ENCODE results near the gene MSL2. TPM values are rescaled to one million over a fixed set of nuclear protein-coding genes. Genes with fewer than 3 reads are reported as not detected.

The MSL2 gene
- total and polyA plus RNA-seq, 2 of the 8 experiments (the other 6 are each of a cell fraction or from before 2014, with no cell fraction given) = 9.1 to 41.8 TPM

GRCh38 chr3:136193278-136194054 is 2.7 kb downstream of the MSL2 start:
- Histone ChIP-seq H3K9me3 (ENCODE audit: insufficient read depth in 2 of 2, low read depth in 1 of 2, low read length in 1 of 2) (no peaks in the 10 kb centered on the region), H3K79me1 (ENCODE audit: low read depth, low read length) (peaks cover 6% of the 10 kb centered on the region; the same call in 1 of the 2 replicates), H3K23me2 (ENCODE audit: low read depth, low read length) (peaks cover 10% of the 10 kb centered on the region; the same call in 1 of the 2 replicates), H3K9ac (replicated peaks in 1 of 4; ENCODE audit: extremely low read depth in 1 of 4, low read depth in 3 of 4, low read length in 3 of 4) (peak overlapping the region in 1 of 4 experiments; percentile 16; a peak in 1 of 7 replicates), H3K14ac (ENCODE audit: insufficient read length) (no peak overlapping the region), H3K56ac (replicated peaks; ENCODE audit: insufficient read length, low read depth, low read length) (no peak overlapping the region), H2BK5ac (ENCODE audit: low read depth, low read length) (no peak overlapping the region), H2AFZ (ENCODE audit: low read length) (no peak overlapping the region), H2BK120ac (replicated peaks; ENCODE audit: low read depth, low read length) (no peak overlapping the region), H3K27me3 (replicated peaks in 1 of 4; ENCODE audit: control insufficient read depth in 3 of 4, extremely low read depth in 1 of 4, insufficient read depth in 3 of 4, low read length in 3 of 4) (no peaks in the 10 kb centered on the region), H3K18ac (ENCODE audit: extremely low read depth, low read length) (no peak overlapping the region), H2AK5ac (ENCODE audit: low read depth, low read length) (no peak overlapping the region), H4K8ac (ENCODE audit: extremely low read depth, insufficient read depth, low read length) (no peak overlapping the region), H4K91ac (replicated peaks; ENCODE audit: insufficient read length, low read length) (no peak overlapping the region), H3K4me3 (ENCODE audit: extremely low read depth in 1 of 4, insufficient read depth in 2 of 4, low read depth in 3 of 4, low read length in 4 of 4) (peak overlapping the region; percentile 93 to 98 (median 94)), H2BK20ac (ENCODE audit: low read length) (no peak overlapping the region), H3K4ac (replicated peaks; ENCODE audit: insufficient read length, low read depth, low read length) (no peak overlapping the region), H4K20me1 (replicated peaks in 1 of 2; ENCODE audit: control insufficient read depth in 1 of 2, insufficient read depth in 2 of 2, low read length in 2 of 2) (peaks cover 27 to 31% of the 10 kb centered on the region in 2 experiments), H3K79me2 (ENCODE audit: control insufficient read depth in 1 of 2, insufficient read depth in 2 of 2, low read length in 2 of 2) (peaks cover 46 to 68% of the 10 kb centered on the region in 2 experiments), H2BK12ac (ENCODE audit: low read depth, low read length) (no peak overlapping the region), H2BK15ac (ENCODE audit: low read length) (no peak overlapping the region), H3K23ac (ENCODE audit: insufficient read length) (no peak overlapping the region), H3K27ac (ENCODE audit: low read depth, low read length) (no peak overlapping the region), H4K5ac (ENCODE audit: insufficient read length, low read depth, low read length) (no peak overlapping the region), H3K4me1 (replicated peaks in 1 of 4; ENCODE audit: control insufficient read depth in 3 of 4, insufficient read depth in 4 of 4, low read length in 3 of 4) (peaks cover 0 to 9% (median 1%) of the 10 kb centered on the region in 4 experiments; a peak in 3 of 7 replicates), H3K36me3 (ENCODE audit: control insufficient read depth in 2 of 4, insufficient read depth in 4 of 4, low read length in 3 of 4) (no peaks in the 10 kb centered on the region), H3K4me2 (ENCODE audit: insufficient read depth in 1 of 2, low read depth in 2 of 2, low read length in 2 of 2) (peak overlapping the region; percentile 89 to 95)
- ChIA-PET CTCF (ENCODE audit: partially characterized antibody) (interaction anchor here (0.6 to 1.0 kb wide), 3 partner anchors 31 to 1147 kb away, joined by 3 read pairs; no protein-coding TSS in a partner anchor), POLR2A (ENCODE audit: partially characterized antibody) (interaction anchor here (0.6 to 6.6 kb wide), 4 partner anchors 11 to 56 kb away, joined by 3 to 86 read pairs (median 40); partner anchors contain the start of gene PCCB)
- DNase-seq (ENCODE audit: low read depth in 1 of 2, low spot score in 2 of 2) = no peak
- TF ChIP-seq SIN3A (conservative IDR thresholded peaks at IDR 0.05 in 1 of 2, IDR thresholded peaks at IDR 0.05 in 1 of 2; ENCODE audit: low read depth in 1 of 2, low read length in 2 of 2) = 0 out of 4 replicates have a peak, but pooled peaks of 1 of the 2 experiments have one; percentile 5
- no peak for TF ChIP-seq RBBP5 (IDR thresholded peaks at IDR 0.05; ENCODE audit: borderline replicate concordance, low read depth, low read length)
- FAIRE-seq = no peak
- WGBS, 2 experiments (ENCODE audit: extremely low coverage in 1 of 2, insufficient coverage in 1 of 2, insufficient read length in 1 of 2, insufficient replicate concordance in 2 of 2, low coverage in 1 of 2, low lambda C conversion rate in 2 of 2, missing lambda C conversion rate in 1 of 2) = 26% methylated on average over 6 of the region's 6 CpGs; no CpG with 5 or more reads in 1 of the 2 experiments
